ENCODE results near the gene JAK1.

DNA sequence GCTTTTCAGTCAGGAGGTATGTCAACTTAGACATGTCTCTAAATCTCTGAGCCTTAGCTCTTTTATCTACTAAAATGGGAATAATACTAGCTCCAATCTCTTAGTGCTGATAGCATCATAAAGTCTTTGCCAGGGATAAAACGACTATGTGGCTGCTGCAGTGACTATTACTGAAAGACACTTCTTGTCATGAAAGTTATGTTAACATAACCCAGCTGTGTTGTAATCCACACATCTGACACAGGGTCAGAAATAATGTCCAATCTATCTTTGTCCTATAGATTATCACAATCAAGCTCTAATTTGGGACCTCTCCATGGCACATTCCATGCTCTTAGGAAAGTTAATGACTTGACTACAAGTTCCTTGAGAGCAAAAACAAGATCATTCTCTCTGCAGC lies 62.8 kb downstream of the JAK1 start:
- no peak for TF ChIP-seq ZNF274 (IDR thresholded peaks at IDR 0.05; ENCODE audit: low read depth, low read length)
- no peak for TF ChIP-seq SUZ12 (IDR thresholded peaks at IDR 0.05; ENCODE audit: extremely low read depth, insufficient read depth, insufficient read length)
- no peak for TF ChIP-seq YY1 (IDR thresholded peaks at IDR 0.05; ENCODE audit: insufficient read depth, insufficient read length)

Data from NT2/D1 (cell line).